ENCODE measurements around the gene SLC2A13.
"Not testable (repeated sequence)": the region's sequence is repeated elsewhere in the genome, so short reads cannot be mapped to it uniquely, and the experiment has no call there.

Gene SLC2A13

GRCh38 chr12:39813776-39814175 lies 292.1 kb downstream of the SLC2A13 start:
- POLR2A ChIA-PET = no interaction called here
- CTCF ChIA-PET = no interaction called here
- no peak for DNase-seq (ENCODE audit: low read depth, low spot score)
- no peak overlapping the region for H3K4me3 ChIP-seq (ENCODE audit: low read depth, low read length)
- no peak for TF ChIP-seq CTCF (IDR thresholded peaks at IDR 0.05; ENCODE audit: insufficient read depth, low read length, missing control alignments)

- POLR2A ChIA-PET, CTCF ChIA-PET: not testable (repeated sequence)
Measured at GRCh38 chr12:39812456-39812855, 293.4 kb downstream of the SLC2A13 start.

GRCh38 chr12:39807043-39807442 lies 298.8 kb downstream of the SLC2A13 start:
- no peak for DNase-seq (ENCODE audit: low read depth, low spot score)
- no peak for TF ChIP-seq CTCF (IDR thresholded peaks at IDR 0.05; ENCODE audit: insufficient read depth, low read length, missing control alignments)
- ChIA-PET POLR2A (no interaction called here), CTCF (no interaction called here)
- no peak overlapping the region for H3K4me3 ChIP-seq (ENCODE audit: low read depth, low read length)

More at GRCh38 chr12:39812456-39812855, 293.4 kb downstream of the SLC2A13 start:
- not testable (repeated sequence) for DNase-seq (ENCODE audit: low read depth, low spot score); H3K4me3 ChIP-seq (ENCODE audit: low read depth, low read length)

GRCh38 chr12:39805651-39806050 lies 300.2 kb downstream of the SLC2A13 start:
- TF ChIP-seq CTCF (IDR thresholded peaks at IDR 0.05; ENCODE audit: insufficient read depth, low read length, missing control alignments) = no peak
- CTCF ChIA-PET = no interaction called here
- POLR2A ChIA-PET = no interaction called here

GRCh38 chr12:39804898-39805297 lies 301.0 kb downstream of the SLC2A13 start:
- ChIA-PET CTCF (no interaction called here), POLR2A (no interaction called here)
- no peak overlapping the region for H3K4me3 ChIP-seq (ENCODE audit: low read depth, low read length)
- no peak for DNase-seq (ENCODE audit: low read depth, low spot score)
- TF ChIP-seq CTCF (IDR thresholded peaks at IDR 0.05; ENCODE audit: insufficient read depth, low read length, missing control alignments) = no peak

More at GRCh38 chr12:39805651-39806050, 300.2 kb downstream of the SLC2A13 start:
- DNase-seq (ENCODE audit: low read depth, low spot score) = no peak
- H3K4me3 ChIP-seq (ENCODE audit: low read depth, low read length) = no peak overlapping the region

GRCh38 chr12:39804479-39804878 lies 301.4 kb downstream of the SLC2A13 start:
- ChIA-PET CTCF (no interaction called here), POLR2A (no interaction called here)
- TF ChIP-seq CTCF (IDR thresholded peaks at IDR 0.05; ENCODE audit: insufficient read depth, low read length, missing control alignments) = no peak
- no peak overlapping the region for H3K4me3 ChIP-seq (ENCODE audit: low read depth, low read length)
- DNase-seq (ENCODE audit: low read depth, low spot score) = no peak

- POLR2A ChIA-PET = no interaction called here
- DNase-seq (ENCODE audit: low read depth, low spot score) = no peak
- TF ChIP-seq CTCF (IDR thresholded peaks at IDR 0.05; ENCODE audit: insufficient read depth, low read length, missing control alignments) = no peak
- CTCF ChIA-PET = no interaction called here
- H3K4me3 ChIP-seq (ENCODE audit: low read depth, low read length) = no peak overlapping the region
Measured at GRCh38 chr12:39803151-39803550, 302.7 kb downstream of the SLC2A13 start.
